IPS-15b (cell line): ENCODE data around the gene STRA8.

Experiments
- H3K27me3 ChIP-seq: one replicate; pipeline ENCODE4 v1.6.1; 2013; ENCODE audit warnings: low read length; ENCODE audit not compliant: control insufficient read depth, insufficient read depth
- H3K36me3 ChIP-seq: one replicate; pipeline ENCODE4 v1.6.1; 2013; ENCODE audit warnings: low read length; ENCODE audit not compliant: control insufficient read depth, insufficient read depth
- H3K4me1 ChIP-seq: one replicate; pipeline ENCODE4 v1.6.1; 2013; ENCODE audit warnings: mild to moderate bottlenecking, low read length; ENCODE audit not compliant: control insufficient read depth, insufficient read depth
- H3K4me3 ChIP-seq: one replicate; pipeline ENCODE4 v1.5.1; 2013; ENCODE audit warnings: low read depth, low read length
- H3K9ac ChIP-seq: one replicate; pipeline ENCODE4 v1.6.1; 2013; ENCODE audit warnings: low read depth, mild to moderate bottlenecking, low read length
- H3K9me3 ChIP-seq: one replicate; pipeline ENCODE4 v1.6.1; 2013; ENCODE audit warnings: mild to moderate bottlenecking, low read length; ENCODE audit not compliant: control insufficient read depth, insufficient read depth

The STRA8 gene

GRCh38 chr7:135275971-135276580 lies 42.4 kb downstream of the STRA8 start:
- Histone ChIP-seq H3K27me3 (no peaks in the 10 kb centered on the region), H3K9me3 (no peaks in the 10 kb centered on the region), H3K4me1 (no peaks in the 10 kb centered on the region), H3K4me3 (no peak overlapping the region), H3K9ac (no peak overlapping the region), H3K36me3 (no peaks in the 10 kb centered on the region)

- Histone ChIP-seq H3K4me3 (no peak overlapping the region), H3K27me3 (no peaks in the 10 kb centered on the region), H3K4me1 (no peaks in the 10 kb centered on the region), H3K36me3 (no peaks in the 10 kb centered on the region), H3K9ac (no peak overlapping the region), H3K9me3 (no peaks in the 10 kb centered on the region)
Measured at GRCh38 chr7:135277161-135277560, 43.5 kb downstream of the STRA8 start.

- Histone ChIP-seq H3K4me1 (no peaks in the 10 kb centered on the region), H3K36me3 (no peaks in the 10 kb centered on the region), H3K4me3 (no peak overlapping the region), H3K9ac (no peak overlapping the region), H3K27me3 (no peaks in the 10 kb centered on the region), H3K9me3 (no peaks in the 10 kb centered on the region)
Measured at GRCh38 chr7:135281363-135281949, 47.8 kb downstream of the STRA8 start.

GRCh38 chr7:135282561-135283254 lies 49.1 kb downstream of the STRA8 start:
- no peaks in the 10 kb centered on the region for H3K36me3 ChIP-seq
- no peaks in the 10 kb centered on the region for H3K27me3 ChIP-seq
- H3K9me3 ChIP-seq: no peaks in the 10 kb centered on the region
- no peak overlapping the region for H3K4me3 ChIP-seq
- no peaks in the 10 kb centered on the region for H3K4me1 ChIP-seq
- no peak overlapping the region for H3K9ac ChIP-seq

GRCh38 chr7:135283959-135284638 lies 50.5 kb downstream of the STRA8 start:
- no peaks in the 10 kb centered on the region for H3K4me1 ChIP-seq
- H3K9ac ChIP-seq: no peak overlapping the region
- no peaks in the 10 kb centered on the region for H3K36me3 ChIP-seq
- H3K27me3 ChIP-seq: no peaks in the 10 kb centered on the region
- no peak overlapping the region for H3K4me3 ChIP-seq
- no peaks in the 10 kb centered on the region for H3K9me3 ChIP-seq

GRCh38 chr7:135285547-135286233 lies 52.1 kb downstream of the STRA8 start:
- H3K27me3 ChIP-seq: no peaks in the 10 kb centered on the region
- H3K9me3 ChIP-seq: no peaks in the 10 kb centered on the region
- H3K9ac ChIP-seq: no peak overlapping the region
- no peaks in the 10 kb centered on the region for H3K4me1 ChIP-seq
- no peaks in the 10 kb centered on the region for H3K36me3 ChIP-seq
- no peak overlapping the region for H3K4me3 ChIP-seq

GRCh38 chr7:135286876-135287275 lies 53.2 kb downstream of the STRA8 start:
- no peak overlapping the region for H3K4me3 ChIP-seq
- H3K9ac ChIP-seq: no peak overlapping the region
- no peaks in the 10 kb centered on the region for H3K36me3 ChIP-seq
- no peaks in the 10 kb centered on the region for H3K9me3 ChIP-seq
- no peaks in the 10 kb centered on the region for H3K4me1 ChIP-seq
- no peaks in the 10 kb centered on the region for H3K27me3 ChIP-seq

- Histone ChIP-seq H3K36me3 (no peaks in the 10 kb centered on the region), H3K9me3 (no peaks in the 10 kb centered on the region)
Measured at GRCh38 chr7:135290594-135290993, 57.0 kb downstream of the STRA8 start.

GRCh38 chr7:135291809-135292253 lies 58.2 kb downstream of the STRA8 start:
- Histone ChIP-seq H3K27me3 (no peaks in the 10 kb centered on the region), H3K4me3 (no peak overlapping the region), H3K9ac (no peak overlapping the region), H3K36me3 (no peaks in the 10 kb centered on the region), H3K9me3 (no peaks in the 10 kb centered on the region), H3K4me1 (no peaks in the 10 kb centered on the region)

More at GRCh38 chr7:135290594-135290993, 57.0 kb downstream of the STRA8 start:
- Histone ChIP-seq H3K9ac (no peak overlapping the region), H3K4me1 (no peaks in the 10 kb centered on the region), H3K4me3 (no peak overlapping the region), H3K27me3 (no peaks in the 10 kb centered on the region)

- Histone ChIP-seq H3K4me3 (no peak overlapping the region), H3K9me3 (no peaks in the 10 kb centered on the region), H3K9ac (no peak overlapping the region), H3K36me3 (no peaks in the 10 kb centered on the region), H3K27me3 (no peaks in the 10 kb centered on the region), H3K4me1 (peaks cover 4% of the 10 kb centered on the region)
Measured at GRCh38 chr7:135299235-135299634, 65.6 kb downstream of the STRA8 start.

GRCh38 chr7:135300913-135301765 lies 67.5 kb downstream of the STRA8 start:
- Histone ChIP-seq H3K9me3 (no peaks in the 10 kb centered on the region), H3K4me3 (no peak overlapping the region), H3K4me1 (peaks cover 4% of the 10 kb centered on the region), H3K36me3 (no peaks in the 10 kb centered on the region), H3K27me3 (no peaks in the 10 kb centered on the region), H3K9ac (no peak overlapping the region)
